HG03460 (cell line): ENCODE data around the gene FOSL1.
"Not testable (repeated sequence)": the region's sequence is repeated elsewhere in the genome, so short reads cannot be mapped to it uniquely, and the experiment has no call there.

Experiments
- ATAC-seq: cut with Tn5 transposase; IDR thresholded peaks from one replicate; pipeline ENCODE4 v1.9.1; 2021; ENCODE audit not compliant: unreplicated experiment

The FOSL1 gene

DNA sequence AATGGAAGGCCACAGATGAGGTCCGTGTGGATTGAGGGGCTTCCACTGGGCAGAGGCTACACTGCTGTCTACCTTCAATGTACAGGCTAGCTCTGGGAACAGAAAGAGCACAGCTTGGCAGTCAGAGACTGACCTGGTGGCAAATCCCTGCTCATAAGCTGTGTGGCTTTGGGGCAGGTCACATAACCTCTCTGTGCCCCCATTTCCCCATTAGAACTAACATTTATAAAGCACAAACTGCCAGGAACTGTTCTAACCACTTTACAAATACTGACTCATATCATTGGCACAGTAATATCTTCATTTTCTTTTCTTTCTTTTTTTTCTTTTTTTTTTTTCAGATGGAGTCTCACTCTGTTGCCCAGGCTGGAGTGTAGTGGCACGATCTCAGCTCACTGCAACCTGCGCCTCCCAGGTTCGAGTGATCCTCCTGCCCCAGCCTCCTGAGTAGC, 3.1 kb downstream of the FOSL1 start:
- no peak for ATAC-seq

DNA sequence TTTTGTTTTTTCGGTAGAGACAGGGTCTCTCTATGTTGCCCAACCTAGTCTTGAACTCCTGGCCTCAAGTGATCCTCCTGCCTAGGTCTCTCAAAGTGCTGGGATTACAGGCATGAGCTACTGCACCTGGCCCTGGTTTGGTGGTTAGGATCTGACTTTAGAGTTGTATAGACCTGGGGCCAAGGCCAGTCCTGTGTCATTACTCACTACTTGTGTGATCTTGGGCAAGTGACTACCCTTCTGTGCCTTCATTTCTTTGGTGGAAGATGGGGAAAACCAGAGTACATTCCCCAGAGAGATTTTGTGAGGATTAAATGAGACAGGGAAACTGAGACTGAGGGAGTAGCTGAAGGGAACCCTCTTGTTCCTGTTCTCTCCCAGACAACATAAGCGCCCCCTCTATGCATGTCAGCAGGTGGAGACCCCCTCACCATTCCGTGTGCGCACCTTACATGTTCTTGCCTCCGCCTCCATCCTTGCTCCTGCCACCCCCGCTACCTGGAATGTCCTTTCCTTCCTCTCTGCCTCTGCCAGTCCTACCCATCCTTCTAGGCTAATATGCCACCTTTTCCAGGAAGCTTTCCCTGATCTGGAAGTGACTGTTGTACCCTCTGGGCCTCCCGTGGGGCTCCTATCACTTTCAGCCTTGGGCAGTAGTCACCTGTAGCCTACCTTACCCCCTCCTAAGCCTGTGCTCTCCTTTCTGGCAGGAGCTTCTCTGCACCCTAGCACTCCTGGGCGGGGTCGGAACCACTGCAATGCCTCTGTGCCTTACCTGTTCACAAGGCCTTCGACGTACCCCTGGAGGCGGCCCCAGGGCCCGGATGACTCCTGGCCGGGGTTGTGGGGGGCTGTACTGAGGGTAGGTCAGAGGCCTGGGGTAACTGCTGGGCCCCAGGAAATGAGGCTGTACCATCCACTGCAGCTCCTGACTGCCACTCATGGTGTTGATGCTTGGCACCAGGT, 3.9 kb downstream of the FOSL1 start:
- ATAC-seq: no peak

DNA sequence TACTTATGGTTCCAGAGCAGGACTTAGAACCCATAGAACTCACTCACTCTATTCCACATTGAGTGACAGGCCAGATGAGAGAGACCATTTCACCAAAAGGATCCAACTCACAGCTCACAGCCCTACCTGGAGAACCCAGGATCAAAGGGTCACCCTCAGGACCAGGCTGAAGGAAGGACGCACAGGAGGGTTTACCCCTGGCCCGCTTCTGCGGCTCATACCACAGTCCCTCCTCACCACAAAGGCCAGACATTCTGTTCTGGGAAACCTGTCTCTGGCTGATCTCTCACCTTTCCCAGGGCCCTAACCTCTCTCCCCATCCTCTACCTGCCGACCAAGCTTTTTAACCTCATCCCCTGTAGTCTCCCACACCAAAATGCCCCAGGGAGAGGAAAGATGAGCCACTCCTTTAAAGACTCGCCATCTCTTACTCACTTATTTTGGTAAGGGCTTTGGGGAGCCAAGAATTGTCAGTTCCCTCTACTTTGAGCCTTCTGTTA, 4.7 kb downstream of the FOSL1 start:
- no peak for ATAC-seq

DNA sequence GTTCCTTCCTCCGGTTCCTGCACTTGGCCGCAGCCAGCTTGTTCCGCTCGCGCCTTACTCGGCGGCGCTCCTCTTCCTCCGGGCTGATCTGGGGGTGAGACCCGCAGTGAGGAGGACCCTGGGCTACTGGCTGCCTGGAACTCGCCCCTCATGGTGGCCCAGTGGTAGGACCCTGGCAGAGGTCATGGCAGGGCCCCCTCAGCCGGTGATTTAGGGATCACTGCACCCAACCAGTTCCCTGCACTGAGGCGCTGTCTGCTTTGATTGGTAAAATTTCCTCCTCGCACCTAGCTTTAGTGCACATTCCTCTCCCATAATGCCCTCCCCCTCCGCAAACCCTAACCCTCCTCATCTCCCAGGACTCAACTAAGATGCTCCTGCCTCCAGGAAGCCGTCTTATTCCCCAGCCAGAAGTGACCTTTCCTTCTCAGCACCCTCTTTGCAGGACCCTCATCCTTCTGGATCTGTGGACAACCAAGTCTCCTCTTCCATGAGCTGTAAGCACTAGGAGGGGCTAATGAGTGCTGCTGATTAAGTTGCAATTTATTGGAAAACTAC, 6.1 kb downstream of the FOSL1 start:
- no peak for ATAC-seq

DNA sequence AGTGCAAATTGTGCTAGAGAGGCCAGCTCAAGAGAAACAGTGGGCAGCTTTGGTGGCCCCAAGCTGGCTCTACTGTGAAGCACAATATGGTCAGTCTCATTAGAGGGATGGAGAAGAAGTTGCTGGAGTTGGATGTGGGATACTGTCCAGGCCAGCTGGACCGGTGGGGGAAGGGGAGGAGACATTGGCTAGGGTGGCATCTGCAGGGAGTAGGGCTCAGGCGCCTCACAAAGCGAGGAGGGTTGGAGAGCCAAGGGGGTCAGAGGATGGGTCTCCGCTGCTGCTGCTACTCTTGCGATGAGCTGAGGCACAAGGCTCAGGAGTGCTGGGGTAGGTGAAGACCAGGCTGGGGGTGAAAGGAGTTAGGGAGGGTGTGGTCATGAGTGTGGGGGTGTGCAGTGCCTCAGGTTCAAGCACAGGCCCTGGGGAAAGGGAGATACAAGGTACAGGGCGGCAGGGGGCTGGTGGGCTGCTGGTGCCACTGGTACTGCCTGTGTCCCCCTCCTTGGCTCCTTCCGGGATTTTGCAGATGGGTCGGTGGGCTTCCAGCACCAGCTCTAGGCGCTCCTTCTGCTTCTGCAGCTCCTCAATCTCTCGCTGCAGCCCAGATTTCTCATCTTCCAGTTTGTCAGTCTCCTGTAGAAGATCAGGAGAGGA, 7.4 kb downstream of the FOSL1 start:
- no peak for ATAC-seq

DNA sequence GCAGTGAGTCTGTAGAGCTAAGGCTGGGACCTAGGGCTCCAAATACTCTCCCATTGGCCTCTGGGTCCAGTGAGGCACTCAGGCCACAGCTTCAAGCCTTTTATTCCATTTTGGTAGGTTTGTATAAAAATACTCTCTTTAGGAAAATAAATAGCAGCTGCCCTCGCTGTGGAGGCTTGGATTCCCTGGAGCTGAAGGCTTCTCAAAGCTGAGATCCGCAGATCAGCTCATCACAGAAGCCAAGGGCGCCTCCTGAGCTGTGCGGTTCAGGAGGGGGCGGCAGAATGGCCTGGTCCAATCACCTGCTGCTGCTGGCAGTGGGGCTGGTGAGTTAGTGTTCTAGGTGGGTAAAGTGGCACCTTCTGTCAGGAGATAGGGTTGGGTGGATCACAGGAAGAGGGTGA, 8.0 kb downstream of the FOSL1 start:
- ATAC-seq: not testable (repeated sequence)

DNA sequence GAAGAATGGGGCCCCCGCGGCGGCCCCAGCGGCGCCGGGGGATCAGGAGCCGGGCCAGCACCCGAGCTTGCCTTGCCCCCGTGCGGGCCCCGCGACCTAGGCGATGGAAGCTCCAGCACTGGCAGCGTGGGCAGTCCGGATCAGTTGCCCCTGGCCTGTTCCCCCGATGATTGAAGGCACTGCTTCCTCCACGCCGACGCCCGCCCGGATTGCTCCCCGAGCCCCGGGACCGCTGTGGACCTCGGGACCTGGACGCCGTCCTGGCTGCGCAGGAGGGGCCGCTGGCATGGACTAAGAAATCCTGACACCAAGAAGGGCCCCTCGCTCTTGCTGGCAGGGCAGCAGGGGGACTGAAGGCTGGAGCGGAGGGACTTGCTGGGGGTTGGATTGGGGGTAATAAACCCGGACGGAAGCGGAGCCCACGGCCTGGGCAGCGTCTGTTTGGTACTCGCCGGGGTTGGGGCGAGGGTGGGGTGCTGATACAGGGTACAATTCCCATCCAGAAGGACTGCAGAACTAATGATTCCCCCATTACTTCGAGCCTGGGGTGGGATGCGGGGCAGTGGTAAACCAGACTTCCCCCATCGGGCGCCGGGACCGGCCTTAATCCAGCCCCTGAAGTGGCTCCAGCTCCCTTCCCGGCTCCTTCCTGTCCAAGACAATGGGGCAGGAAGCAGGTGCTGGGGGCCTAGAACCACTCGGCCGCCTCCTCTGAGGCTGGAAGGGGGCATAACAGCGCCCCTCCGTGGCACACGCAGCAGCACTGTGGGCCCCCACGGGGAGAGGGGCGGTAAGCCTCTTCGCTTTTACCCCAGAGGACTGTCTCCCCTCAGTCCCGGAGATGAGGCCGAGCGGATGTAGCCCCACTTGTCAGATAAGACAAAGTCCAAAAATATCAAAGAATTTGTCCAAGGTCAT, 8.7 kb downstream of the FOSL1 start:
- ATAC-seq: no peak

DNA sequence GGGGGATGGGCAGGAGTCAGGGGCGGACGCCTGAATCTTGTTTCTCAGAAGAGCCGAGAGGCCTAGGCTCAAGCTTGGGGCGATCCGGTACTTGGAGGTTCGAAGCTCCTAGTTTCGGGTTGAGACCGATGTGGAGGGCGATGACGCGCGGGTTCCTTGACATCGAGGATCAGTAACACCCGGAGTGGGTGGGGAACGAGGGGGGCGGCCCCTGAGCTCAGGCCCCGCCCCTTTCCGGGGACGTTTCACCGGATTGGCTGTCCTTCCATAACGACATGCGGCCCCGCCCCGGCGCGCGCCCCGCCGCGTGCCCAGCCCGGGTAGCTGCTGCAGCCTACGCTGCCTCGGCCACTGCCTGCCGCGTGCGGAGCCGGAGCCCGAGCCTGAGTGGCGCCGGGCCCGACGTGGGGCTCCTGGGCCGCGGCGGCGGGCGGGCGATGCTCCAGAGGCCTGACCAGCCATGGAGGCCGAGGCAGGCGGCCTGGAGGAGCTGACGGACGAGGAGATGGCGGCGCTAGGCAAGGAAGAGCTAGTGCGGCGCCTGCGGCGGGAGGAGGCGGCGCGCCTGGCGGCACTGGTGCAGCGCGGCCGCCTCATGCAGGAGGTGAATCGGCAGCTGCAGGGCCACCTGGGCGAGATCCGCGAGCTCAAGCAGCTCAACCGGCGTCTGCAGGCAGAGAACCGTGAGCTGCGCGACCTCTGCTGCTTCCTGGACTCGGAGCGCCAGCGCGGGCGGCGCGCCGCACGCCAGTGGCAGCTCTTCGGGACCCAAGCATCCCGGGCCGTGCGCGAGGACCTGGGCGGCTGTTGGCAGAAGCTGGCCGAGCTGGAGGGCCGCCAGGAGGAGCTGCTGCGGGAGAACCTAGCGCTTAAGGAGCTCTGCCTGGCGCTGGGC, 9.6 kb downstream of the FOSL1 start, which contains the start of gene CCDC85B:
Gene CCDC85B, plus strand, starts transcription at position 350 of the 895 bp plus-strand sequence. Its CDS starts 111 bp downstream, at position 461.
- no peak for ATAC-seq

DNA sequence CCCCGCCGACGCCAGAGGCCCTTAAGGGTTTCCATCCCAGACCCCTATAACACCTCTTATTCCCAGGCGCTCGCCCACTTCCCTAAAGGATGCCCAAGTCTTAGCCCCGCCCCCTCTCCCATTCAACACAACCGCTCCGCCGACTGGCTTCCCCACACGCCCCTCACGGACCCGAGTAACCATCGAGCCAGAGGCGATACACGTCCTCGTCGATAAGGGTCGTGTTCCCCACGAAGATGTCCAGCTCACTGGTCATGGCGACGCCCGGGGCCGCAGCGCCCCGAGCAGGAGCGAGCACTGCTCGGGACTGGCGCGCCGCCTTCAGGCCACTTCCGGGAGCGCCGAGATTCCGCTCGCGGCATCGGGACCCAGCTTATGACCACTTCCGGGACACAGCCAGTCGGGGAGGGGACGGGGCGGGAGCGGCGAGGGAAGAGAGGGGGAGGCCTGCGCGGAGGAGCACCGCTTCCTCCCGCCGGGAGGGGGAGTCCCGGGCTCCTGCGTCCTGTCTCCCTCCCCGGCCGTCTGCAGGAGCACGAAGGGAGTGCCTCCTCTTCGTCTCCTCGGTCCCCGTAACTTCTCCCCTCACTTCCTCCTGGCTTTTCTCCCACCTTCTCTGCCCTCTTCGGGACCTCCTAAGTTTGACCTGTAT, 11.9 kb downstream of the FOSL1 start, which contains the start of gene FIBP:
Gene FIBP, minus strand, starts transcription at position 309 of the 652 bp plus-strand sequence. Its CDS starts 53 bp downstream, at position 256.
- ATAC-seq: peak; percentile 35

DNA sequence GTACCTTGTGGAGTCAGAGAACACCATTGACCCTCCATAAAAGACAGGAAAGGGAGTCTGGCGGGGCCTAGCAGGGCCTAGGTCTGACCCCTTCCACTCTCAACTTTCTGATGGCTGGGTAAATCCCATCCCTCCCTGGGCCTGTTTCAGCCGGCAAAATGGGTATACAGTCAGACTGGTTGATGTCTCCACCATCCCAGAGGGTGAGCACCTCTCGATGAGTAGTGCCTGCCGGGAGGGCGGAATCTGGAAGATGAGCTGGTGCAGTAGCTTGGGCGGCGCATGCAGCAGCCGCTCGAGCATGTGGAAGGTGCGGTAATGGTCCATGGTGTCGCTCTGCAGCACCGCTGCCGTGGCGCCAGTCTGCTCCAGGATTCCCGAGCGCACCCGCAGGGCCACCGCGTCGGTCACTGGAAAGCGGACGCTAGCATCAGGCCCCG, 12.4 kb downstream of the FOSL1 start:
- ATAC-seq: no peak

DNA sequence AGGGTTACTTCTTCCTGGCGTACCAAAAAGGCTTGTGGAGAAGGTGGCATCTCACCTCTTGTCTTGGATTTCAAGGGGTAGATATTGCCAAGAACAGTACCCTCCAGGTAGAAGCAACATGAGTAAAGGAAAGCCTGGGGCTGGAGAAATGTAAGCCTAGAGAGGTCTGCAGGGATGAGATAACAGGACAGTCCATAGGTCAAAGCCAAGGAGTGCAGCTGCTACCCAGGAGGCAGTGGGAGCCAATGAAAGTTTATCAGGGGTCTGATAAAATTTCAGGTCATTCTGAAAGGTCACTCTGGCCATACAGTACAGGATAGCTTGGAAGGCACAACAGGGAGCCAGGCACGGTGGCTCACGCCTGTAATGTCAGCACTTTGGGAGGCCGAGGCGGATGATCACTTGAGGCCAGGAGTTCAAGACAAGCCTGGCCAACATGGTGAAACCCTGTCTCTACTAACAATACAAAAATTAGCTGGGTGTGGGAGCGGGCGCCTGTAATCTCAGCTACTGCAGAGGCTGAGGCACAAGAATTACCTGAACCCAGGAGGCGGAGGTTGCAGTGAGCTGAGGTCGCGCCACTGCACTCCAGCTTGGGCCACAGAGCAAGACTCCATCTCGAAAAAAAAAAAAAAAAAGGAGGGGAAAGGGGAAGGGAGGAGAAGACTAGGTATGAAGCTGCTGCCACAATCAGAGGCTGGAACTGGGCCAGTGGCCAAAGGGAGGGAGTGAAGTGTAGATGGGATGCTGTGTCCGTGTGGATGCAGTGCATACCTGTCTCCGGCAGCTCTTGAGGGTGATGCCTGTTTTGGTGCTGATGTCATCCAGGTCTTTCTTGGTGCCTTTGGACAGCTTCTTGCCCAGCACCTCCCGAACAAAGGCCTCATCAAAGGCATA, 13.1 kb downstream of the FOSL1 start:
- no peak for ATAC-seq

DNA sequence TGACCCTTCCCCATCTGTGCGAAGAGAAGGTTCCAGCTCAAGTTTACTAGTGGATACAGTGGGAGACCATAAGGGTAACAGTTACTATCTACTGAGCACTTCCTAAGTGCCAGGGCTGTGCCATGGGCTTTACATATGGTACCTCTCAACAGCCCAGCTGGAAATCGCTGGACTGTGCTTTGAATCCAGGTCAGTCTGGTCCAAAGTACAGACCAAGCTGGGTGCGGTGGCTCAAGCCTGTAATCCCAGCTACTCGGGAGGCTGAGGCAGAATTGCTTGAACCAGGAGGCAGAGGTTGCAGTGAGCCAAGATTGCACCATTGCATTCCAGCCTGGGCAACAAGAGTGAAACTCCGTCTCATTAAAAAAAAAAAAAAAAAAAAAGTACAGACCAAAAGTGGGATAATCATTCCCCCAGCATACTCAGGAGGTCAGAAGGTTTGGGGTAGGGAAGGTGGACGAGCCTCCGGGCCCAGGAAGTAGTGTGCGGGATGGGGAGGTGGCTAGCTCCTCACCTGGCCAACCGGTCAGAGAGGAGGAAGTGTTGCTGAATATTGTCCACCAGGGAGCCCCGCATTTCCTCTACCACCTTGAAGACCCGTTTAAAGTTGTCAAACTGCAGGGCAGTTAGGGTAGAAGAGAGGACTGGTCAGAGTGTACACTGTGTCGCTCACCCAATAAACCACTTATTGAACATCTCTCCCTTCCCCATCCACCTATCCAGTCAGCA, 14.2 kb downstream of the FOSL1 start:
- ATAC-seq: no peak

DNA sequence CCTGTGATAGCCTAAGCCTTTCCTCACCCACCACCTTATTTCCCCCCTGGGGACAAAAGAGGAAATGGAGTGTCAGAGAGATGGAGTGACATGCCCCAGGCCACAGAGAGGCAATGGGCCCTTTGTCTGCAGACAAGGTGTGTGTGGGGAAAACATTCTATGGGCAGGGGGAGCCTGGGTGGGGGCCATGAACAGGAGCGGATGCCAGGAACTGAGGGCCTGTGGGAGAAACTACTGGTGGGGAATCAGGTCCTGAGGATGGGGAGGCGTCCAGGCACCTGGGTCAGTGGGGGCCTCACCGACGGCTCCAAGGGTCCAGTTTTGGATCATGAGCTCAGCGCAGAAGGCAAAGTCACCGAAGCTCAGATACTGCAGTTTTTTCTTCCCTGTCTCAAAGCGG, 15.0 kb downstream of the FOSL1 start:
- no peak for ATAC-seq

DNA sequence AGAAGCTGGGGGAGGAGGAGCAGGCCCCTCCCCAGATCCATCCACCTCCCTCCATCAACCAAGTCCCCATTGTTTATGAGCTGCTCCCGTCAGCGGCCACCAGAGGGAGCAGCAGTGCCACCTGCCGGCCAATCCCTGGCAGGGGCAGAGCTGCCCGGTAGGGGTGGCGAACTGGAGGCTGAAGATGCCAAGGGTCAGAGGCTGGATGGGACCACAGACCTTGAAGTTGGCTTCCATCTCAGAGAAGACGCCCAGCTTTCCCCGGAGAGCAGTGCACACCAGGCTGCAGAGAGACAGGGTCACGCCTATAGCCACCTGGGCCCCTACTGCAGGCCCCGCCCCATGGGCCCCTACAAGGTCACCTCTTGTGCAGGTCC, 15.5 kb downstream of the FOSL1 start:
- no peak for ATAC-seq

DNA sequence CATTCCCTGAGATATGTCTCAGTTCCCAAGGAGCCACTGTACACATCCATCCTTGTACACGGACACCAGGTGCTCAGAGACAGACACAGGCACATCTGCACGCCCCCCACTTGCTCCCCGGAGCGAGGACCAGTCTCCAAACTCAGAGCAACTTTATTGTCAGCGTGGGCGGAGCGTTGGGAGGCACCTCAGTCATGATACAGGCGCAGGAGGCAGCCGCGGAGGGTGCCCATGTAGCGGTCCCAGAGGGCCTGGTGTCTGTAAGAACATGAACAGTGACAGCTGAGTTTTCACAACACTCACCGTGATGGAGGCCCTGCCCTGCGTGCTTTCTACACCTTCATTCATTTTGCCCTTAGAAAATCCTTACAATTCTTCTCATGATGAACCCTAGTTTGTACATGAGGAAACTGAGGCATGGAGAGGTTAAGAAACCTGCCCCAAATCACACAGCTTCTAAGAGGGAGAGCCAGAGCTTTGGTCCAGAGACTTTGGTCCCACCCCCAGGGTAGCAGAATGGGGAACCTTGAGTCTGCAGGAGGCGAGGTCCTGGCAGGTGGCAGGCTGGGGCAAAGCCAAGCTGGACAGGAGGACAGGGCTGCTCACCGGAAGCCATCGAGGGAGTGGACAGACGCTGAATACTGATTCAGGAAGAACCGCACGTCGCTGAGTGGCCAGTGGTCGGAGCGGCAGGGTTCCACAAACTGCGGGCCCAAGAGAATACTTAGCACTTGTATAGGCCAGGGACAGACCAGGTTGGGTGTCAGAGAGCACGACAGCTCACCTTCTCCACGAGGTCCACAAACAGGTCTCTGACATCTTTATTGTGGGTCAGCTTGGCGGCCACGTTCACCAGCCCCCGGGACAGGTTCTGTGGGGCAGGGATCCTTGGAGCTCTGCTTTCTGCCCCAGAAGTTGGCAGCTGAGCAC, 16.1 kb downstream of the FOSL1 start:
- no peak for ATAC-seq
